ENCODE measurements around the gene GALR3.
A peak's percentile ranks its signal among the peaks of the same experiment; 100 is the strongest.

The GALR3 gene, protein sequence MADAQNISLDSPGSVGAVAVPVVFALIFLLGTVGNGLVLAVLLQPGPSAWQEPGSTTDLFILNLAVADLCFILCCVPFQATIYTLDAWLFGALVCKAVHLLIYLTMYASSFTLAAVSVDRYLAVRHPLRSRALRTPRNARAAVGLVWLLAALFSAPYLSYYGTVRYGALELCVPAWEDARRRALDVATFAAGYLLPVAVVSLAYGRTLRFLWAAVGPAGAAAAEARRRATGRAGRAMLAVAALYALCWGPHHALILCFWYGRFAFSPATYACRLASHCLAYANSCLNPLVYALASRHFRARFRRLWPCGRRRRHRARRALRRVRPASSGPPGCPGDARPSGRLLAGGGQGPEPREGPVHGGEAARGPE

DNA sequence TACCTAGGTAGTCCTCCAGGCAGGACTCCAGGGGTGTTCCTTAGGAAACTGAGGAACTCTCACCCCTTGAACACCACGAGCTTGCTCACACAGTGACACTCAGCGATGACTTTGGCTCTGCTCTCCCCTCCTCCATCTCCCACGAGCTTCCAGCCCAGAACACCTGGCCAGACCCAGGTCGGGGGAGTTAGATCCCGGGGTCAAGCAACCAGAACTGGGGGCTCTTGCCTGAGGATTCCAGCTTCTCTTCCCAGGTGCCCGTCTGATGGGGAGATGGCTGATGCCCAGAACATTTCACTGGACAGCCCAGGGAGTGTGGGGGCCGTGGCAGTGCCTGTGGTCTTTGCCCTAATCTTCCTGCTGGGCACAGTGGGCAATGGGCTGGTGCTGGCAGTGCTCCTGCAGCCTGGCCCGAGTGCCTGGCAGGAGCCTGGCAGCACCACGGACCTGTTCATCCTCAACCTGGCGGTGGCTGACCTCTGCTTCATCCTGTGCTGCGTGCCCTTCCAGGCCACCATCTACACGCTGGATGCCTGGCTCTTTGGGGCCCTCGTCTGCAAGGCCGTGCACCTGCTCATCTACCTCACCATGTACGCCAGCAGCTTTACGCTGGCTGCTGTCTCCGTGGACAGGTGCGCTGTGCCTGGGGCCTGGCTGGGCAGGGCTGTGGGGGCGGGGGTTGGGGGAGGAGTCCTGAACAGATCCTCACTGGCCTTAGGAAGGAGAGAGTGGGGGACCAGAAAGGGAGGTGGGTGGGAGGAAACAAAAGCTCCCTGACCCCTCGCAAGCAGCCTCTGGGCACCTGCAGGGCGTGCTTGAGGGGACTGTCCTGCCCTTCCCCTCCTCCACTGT is at the start of gene GALR3:
Gene GALR3 (plus strand): TSS at position 249 of the 852 bp plus-strand sequence. CDS start 25 bp downstream, at position 274.
- H3K4me3 ChIP-seq (ENCODE audit: low read depth, low read length) = no peak within 1 kb of the TSS

GRCh38 chr22:37774728-37775127 is 48.5 kb upstream of the GALR3 start:
- TF ChIP-seq, protein P1, sequence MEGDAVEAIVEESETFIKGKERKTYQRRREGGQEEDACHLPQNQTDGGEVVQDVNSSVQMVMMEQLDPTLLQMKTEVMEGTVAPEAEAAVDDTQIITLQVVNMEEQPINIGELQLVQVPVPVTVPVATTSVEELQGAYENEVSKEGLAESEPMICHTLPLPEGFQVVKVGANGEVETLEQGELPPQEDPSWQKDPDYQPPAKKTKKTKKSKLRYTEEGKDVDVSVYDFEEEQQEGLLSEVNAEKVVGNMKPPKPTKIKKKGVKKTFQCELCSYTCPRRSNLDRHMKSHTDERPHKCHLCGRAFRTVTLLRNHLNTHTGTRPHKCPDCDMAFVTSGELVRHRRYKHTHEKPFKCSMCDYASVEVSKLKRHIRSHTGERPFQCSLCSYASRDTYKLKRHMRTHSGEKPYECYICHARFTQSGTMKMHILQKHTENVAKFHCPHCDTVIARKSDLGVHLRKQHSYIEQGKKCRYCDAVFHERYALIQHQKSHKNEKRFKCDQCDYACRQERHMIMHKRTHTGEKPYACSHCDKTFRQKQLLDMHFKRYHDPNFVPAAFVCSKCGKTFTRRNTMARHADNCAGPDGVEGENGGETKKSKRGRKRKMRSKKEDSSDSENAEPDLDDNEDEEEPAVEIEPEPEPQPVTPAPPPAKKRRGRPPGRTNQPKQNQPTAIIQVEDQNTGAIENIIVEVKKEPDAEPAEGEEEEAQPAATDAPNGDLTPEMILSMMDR (IDR thresholded peaks at IDR 0.05; ENCODE audit: low read depth, low read length, missing control alignments) = no peak
- Histone ChIP-seq H3K27me3 (replicated peaks) (no peaks in the 10 kb centered on the region), H3K36me3 (replicated peaks) (peaks cover 30% of the 10 kb centered on the region), H3K4me3 (ENCODE audit: low read depth, low read length) (no peak overlapping the region), H3K27ac (no peak overlapping the region)
- no peak for DNase-seq
- in situ Hi-C loops (cut with HindIII; ENCODE audit: low pct_ligation_motif_present, low sequenced_read_pairs) = no loop called here

More for the DNA sequence above, at the start of gene GALR3:
- in situ Hi-C loops (cut with HindIII; ENCODE audit: low pct_ligation_motif_present, low sequenced_read_pairs) = no loop called here
- Histone ChIP-seq H3K36me3 (replicated peaks) (no peaks in the 10 kb centered on the region), H3K27me3 (replicated peaks) (no peaks in the 10 kb centered on the region), H3K27ac (no peak within 1 kb of the TSS)
- TF ChIP-seq, protein P1 (IDR thresholded peaks at IDR 0.05; ENCODE audit: low read depth, low read length, missing control alignments) = no peak
- DNase-seq = no peak

- in situ Hi-C loops (cut with HindIII; ENCODE audit: low pct_ligation_motif_present, low sequenced_read_pairs) = no loop called here
- no peak for DNase-seq
- Histone ChIP-seq H3K27me3 (replicated peaks) (no peaks in the 10 kb centered on the region), H3K36me3 (replicated peaks) (peaks cover 29% of the 10 kb centered on the region), H3K4me3 (ENCODE audit: low read depth, low read length) (no peak overlapping the region), H3K27ac (no peak overlapping the region)
- TF ChIP-seq, protein P1 (IDR thresholded peaks at IDR 0.05; ENCODE audit: low read depth, low read length, missing control alignments) = no peak
Observed at GRCh38 chr22:37775785-37776638, 47.2 kb upstream of the GALR3 start.

DNA sequence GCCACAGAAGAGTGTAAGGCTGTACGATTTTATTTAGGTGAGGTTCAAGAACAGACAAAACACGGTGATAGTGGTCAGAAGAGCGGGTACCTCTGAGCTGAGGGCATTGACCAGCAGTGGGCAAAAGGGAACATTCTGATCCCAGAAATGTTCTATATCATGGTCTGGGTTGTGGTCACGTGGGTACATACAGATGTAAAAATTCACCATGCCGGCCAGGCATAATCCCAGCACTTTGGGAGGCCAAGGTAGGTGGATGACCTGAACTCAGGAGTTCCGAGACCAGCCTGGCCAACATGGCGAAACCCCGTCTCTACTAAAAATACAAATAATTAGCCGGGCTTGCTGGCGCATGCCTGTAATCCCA is 46.6 kb upstream of the GALR3 start:
- Histone ChIP-seq H3K27me3 (replicated peaks) (no peaks in the 10 kb centered on the region), H3K4me3 (ENCODE audit: low read depth, low read length) (no peak overlapping the region), H3K27ac (peak overlapping the region; percentile 9), H3K36me3 (replicated peaks) (peaks cover 22% of the 10 kb centered on the region)
- no peak for DNase-seq
- TF ChIP-seq, protein P1 (IDR thresholded peaks at IDR 0.05; ENCODE audit: low read depth, low read length, missing control alignments) = no peak
- in situ Hi-C loops (cut with HindIII; ENCODE audit: low pct_ligation_motif_present, low sequenced_read_pairs) = no loop called here

GRCh38 chr22:37777122-37777687 is 46.0 kb upstream of the GALR3 start:
- TF ChIP-seq, protein P1 (IDR thresholded peaks at IDR 0.05; ENCODE audit: low read depth, low read length, missing control alignments) = no peak
- Histone ChIP-seq H3K27me3 (replicated peaks) (no peaks in the 10 kb centered on the region), H3K27ac (no peak overlapping the region), H3K36me3 (replicated peaks) (peaks cover 17% of the 10 kb centered on the region), H3K4me3 (ENCODE audit: low read depth, low read length) (no peak overlapping the region)
- in situ Hi-C loops (cut with HindIII; ENCODE audit: low pct_ligation_motif_present, low sequenced_read_pairs) = no loop called here
- peak; percentile 49 for DNase-seq

All from brain microvascular endothelial cell (primary cell).